ENCODE results near the gene ZNRF3. TPM values are rescaled to one million over a fixed set of nuclear protein-coding genes. Genes with fewer than 3 reads are reported as not detected.

The ZNRF3 gene
- polyA plus RNA-seq, 1 donor from 2014 or later: 2.9 TPM

DNA sequence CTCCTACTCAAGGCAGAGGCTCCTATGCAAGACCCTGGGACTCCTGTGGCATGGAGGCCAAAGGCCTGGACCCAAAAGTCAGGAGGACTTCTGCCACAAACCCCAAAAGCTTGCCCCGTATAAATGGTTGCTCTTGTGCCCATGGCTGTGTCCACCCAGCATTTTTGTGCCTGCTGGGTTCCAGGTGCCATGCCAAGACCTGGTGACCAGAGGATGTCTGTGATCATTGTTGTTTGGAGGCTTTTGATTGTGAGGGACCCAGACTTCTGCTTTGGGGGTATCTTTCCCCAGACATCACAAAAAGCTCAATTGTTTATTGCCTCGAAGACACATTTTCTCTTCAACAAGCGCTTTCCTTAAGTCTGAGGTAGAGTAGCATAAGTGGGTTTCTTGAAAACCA is 143.2 kb downstream of the ZNRF3 start:
- no peaks in the 10 kb centered on the region for H4K20me1 ChIP-seq (ENCODE audit: insufficient read depth)

DNA sequence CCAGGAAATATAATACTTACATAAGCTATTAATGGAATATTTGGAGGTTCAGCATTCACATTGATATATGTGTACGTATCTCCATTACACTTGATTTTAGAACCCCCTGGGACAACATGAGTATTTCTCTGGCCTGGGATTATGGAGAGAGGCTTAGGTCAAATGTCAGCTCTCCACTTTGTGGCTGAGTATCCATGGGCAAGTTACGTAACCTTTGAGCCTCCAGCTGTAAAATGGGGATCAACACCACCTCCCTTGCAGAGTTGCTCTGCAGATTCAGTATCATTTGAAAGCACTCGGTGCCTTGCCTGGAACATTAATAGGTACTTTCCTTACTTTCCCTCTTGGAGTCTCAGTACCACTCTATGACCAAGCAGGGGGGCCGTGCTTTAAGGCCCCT is 145.1 kb downstream of the ZNRF3 start:
- Histone ChIP-seq H3K4me3 (ENCODE audit: low read length) (no peak overlapping the region), H3K79me2 (replicated peaks; ENCODE audit: insufficient read depth, low read length) (no peaks in the 10 kb centered on the region), H4K20me1 (ENCODE audit: insufficient read depth) (no peaks in the 10 kb centered on the region), H3K36me3 (ENCODE audit: insufficient read depth, low read length) (no peaks in the 10 kb centered on the region), H3K27ac (ENCODE audit: low read length) (no peak overlapping the region), H3F3A (ENCODE audit: insufficient read depth, low read length, poor library complexity, severe bottlenecking) (no peaks in the 10 kb centered on the region), H3K9ac (ENCODE audit: low read length) (no peak overlapping the region), H3K9me2 (ENCODE audit: insufficient read depth, low read length) (no peaks in the 10 kb centered on the region), H2AFZ (ENCODE audit: low read depth, low read length) (no peak overlapping the region), H3K4me2 (ENCODE audit: low read length) (no peak overlapping the region), H3K27me3 (ENCODE audit: insufficient read depth, low read depth, low read length) (peaks cover 13% of the 10 kb centered on the region), H3K9me3 (ENCODE audit: low read length) (no peaks in the 10 kb centered on the region)
- no peak for TF ChIP-seq RAD21 (conservative IDR thresholded peaks at IDR 0.05)

More for the DNA sequence above, 143.2 kb downstream of the ZNRF3 start:
- no peak overlapping the region for H3K4me3 ChIP-seq (ENCODE audit: low read length)
- no peak overlapping the region for H3K27ac ChIP-seq (ENCODE audit: low read length)
- H3K4me2 ChIP-seq (ENCODE audit: low read length): no peak overlapping the region
- no peak overlapping the region for H3K9ac ChIP-seq (ENCODE audit: low read length)
- H3K9me3 ChIP-seq (ENCODE audit: low read length): no peaks in the 10 kb centered on the region
- H3K9me2 ChIP-seq (ENCODE audit: insufficient read depth, low read length): no peaks in the 10 kb centered on the region
- H3K36me3 ChIP-seq (ENCODE audit: insufficient read depth, low read length): no peaks in the 10 kb centered on the region
- TF ChIP-seq POLR2AphosphoS5 (IDR thresholded peaks at IDR 0.05) (no peak), TAF1 (IDR thresholded peaks at IDR 0.05; ENCODE audit: low read depth) (no peak), RAD21 (conservative IDR thresholded peaks at IDR 0.05) (no peak), EP300 (conservative IDR thresholded peaks at IDR 0.05; ENCODE audit: poor library complexity, severe bottlenecking) (no peak), SMC3 (conservative IDR thresholded peaks at IDR 0.05; ENCODE audit: poor library complexity) (no peak), MXI1 (conservative IDR thresholded peaks at IDR 0.05; ENCODE audit: poor library complexity, severe bottlenecking) (no peak), REST (IDR thresholded peaks at IDR 0.05; ENCODE audit: borderline replicate concordance) (no peak), EZH2 (IDR thresholded peaks at IDR 0.05; ENCODE audit: borderline replicate concordance, insufficient read depth, low read length, poor library complexity, severe bottlenecking) (no peak)
- TF ChIP-seq, protein P1, sequence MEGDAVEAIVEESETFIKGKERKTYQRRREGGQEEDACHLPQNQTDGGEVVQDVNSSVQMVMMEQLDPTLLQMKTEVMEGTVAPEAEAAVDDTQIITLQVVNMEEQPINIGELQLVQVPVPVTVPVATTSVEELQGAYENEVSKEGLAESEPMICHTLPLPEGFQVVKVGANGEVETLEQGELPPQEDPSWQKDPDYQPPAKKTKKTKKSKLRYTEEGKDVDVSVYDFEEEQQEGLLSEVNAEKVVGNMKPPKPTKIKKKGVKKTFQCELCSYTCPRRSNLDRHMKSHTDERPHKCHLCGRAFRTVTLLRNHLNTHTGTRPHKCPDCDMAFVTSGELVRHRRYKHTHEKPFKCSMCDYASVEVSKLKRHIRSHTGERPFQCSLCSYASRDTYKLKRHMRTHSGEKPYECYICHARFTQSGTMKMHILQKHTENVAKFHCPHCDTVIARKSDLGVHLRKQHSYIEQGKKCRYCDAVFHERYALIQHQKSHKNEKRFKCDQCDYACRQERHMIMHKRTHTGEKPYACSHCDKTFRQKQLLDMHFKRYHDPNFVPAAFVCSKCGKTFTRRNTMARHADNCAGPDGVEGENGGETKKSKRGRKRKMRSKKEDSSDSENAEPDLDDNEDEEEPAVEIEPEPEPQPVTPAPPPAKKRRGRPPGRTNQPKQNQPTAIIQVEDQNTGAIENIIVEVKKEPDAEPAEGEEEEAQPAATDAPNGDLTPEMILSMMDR (IDR thresholded peaks at IDR 0.05; ENCODE audit: poor library complexity, severe bottlenecking): no peak
- no peaks in the 10 kb centered on the region for H3F3A ChIP-seq (ENCODE audit: insufficient read depth, low read length, poor library complexity, severe bottlenecking)
- no peak overlapping the region for H2AFZ ChIP-seq (ENCODE audit: low read depth, low read length)
- no peaks in the 10 kb centered on the region for H3K79me2 ChIP-seq (replicated peaks; ENCODE audit: insufficient read depth, low read length)
- peaks cover 13% of the 10 kb centered on the region for H3K27me3 ChIP-seq (ENCODE audit: insufficient read depth, low read depth, low read length)
